NT2/D1 (cell line): ENCODE measurements around the gene ZNF692.

Experiments
- YY1 ChIP-seq: IDR thresholded peaks from 2 replicates; pipeline ENCODE4 v1.6.1; 2011; ENCODE audit not compliant: insufficient read length, insufficient read depth
- ZNF274 ChIP-seq: IDR thresholded peaks from 2 replicates; pipeline ENCODE4 v1.6.1; 2011; ENCODE audit warnings: mild to moderate bottlenecking, low read depth, low read length

- TF ChIP-seq ZNF274, result no peak
- no peak for TF ChIP-seq YY1
Observed at GRCh38 chr1:248862998-248863881, 4.4 kb upstream of the ZNF692 start.
